H1 (cell line): ENCODE results near the gene MDM4.

ENCODE experiments used
- EZH2 ChIP-seq: fragments of 200-600 bp; sonication (generic); IDR thresholded peaks from 2 replicates; pipeline ENCODE4 v1.7.1; 2012; ENCODE audit warnings: low read depth, mild to moderate bottlenecking, moderate library complexity, low read length, inconsistent platforms; ENCODE audit not compliant: severe bottlenecking
- GABPA ChIP-seq: IDR thresholded peaks from 2 replicates; pipeline ENCODE4 v1.6.1; 2011; ENCODE audit warnings: mild to moderate bottlenecking, low read length, moderate library complexity, borderline replicate concordance; ENCODE audit not compliant: insufficient read depth
- HDAC2 ChIP-seq, 2 experiments: fragments of 300-600 bp in 1 of 2; sonication (generic) in 1 of 2; IDR thresholded peaks; 2 replicates each; pipeline ENCODE4 v1.6.1; 2011 to 2012; ENCODE audit warnings: low read depth in 2 of 2, low read length in 2 of 2, mild to moderate bottlenecking in 2 of 2, moderate library complexity in 2 of 2, borderline replicate concordance in 1 of 2, inconsistent platforms in 1 of 2
- NRF1 ChIP-seq: IDR thresholded peaks from 2 replicates; pipeline ENCODE4 v1.6.1; 2011; ENCODE audit warnings: mild to moderate bottlenecking, low read depth, low read length, improper control_type of control experiment
- POLR2A ChIP-seq, 2 experiments: IDR thresholded peaks; 1 replicate in 1 of 2; 2 replicates in 1 of 2; pipeline ENCODE4 v1.6.1; 2011; ENCODE audit warnings: low read depth in 2 of 2, low read length in 2 of 2, mild to moderate bottlenecking in 2 of 2; ENCODE audit errors: control extremely low read depth in 1 of 2
- POLR2AphosphoS5 ChIP-seq: IDR thresholded peaks from 2 replicates; pipeline ENCODE4 v1.6.1; 2011; ENCODE audit warnings: low read depth, low read length
- RXRA ChIP-seq: IDR thresholded peaks from 2 replicates; pipeline ENCODE4 v1.6.1; 2011; ENCODE audit warnings: low read depth, mild to moderate bottlenecking, low read length, moderate library complexity; ENCODE audit not compliant: insufficient read depth
- SP1 ChIP-seq: IDR thresholded peaks from 2 replicates; pipeline ENCODE4 v1.6.1; 2011; ENCODE audit warnings: low read depth, low read length
- SUZ12 ChIP-seq: fragments of 200-600 bp; sonication (generic); IDR thresholded peaks from 2 replicates; pipeline ENCODE4 v1.6.1; 2012; ENCODE audit warnings: mild to moderate bottlenecking, inconsistent platforms, low read length, moderate library complexity, mixed read lengths
- TAF1 ChIP-seq: IDR thresholded peaks from 2 replicates; pipeline ENCODE4 v1.6.1; 2011; ENCODE audit warnings: mild to moderate bottlenecking, low read depth, low read length
- TF ChIP-seq, protein P1 (sequence below): IDR thresholded peaks from 2 replicates; pipeline ENCODE4 v1.6.1; 2011; ENCODE audit warnings: low read length, improper control_type of control experiment
- TF ChIP-seq, protein P2 (sequence below), 3 experiments: IDR thresholded peaks; 1 replicate in 2 of 3; 2 replicates in 1 of 3; pipeline versions ENCODE4 v1.5.1 to v1.6.1; 2011; ENCODE audit warnings: low read length in 3 of 3, mild to moderate bottlenecking in 3 of 3, inconsistent platforms in 2 of 3, low read depth in 1 of 3, moderate library complexity in 1 of 3; ENCODE audit not compliant: insufficient read depth in 1 of 3; ENCODE audit errors: control extremely low read depth in 1 of 3

DNA sequence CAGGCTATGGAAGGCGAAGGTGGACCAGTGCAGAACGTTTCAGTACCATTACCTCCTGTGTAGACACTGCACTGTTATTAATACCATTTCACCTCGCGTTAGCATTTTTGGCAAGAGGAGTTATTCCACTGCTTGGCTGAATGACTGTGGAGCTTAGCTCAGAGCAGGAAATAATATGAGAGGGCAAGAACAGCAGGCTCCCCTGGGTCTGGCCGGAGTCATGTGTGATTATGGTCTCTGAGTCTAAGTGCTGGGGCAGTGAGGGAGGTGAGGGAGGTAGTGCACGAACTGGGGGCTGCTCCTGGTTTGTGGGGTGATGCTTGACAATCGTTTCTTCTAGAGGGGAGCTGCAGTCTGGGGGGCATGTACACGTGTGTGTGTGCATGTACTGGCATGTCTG is 82.9 kb downstream of the MDM4 start:
- TF ChIP-seq POLR2A (IDR thresholded peaks at IDR 0.05; ENCODE audit: control extremely low read depth in 1 of 2, low read depth in 2 of 2, low read length in 2 of 2) (no peak), HDAC2 (IDR thresholded peaks at IDR 0.05; ENCODE audit: borderline replicate concordance in 1 of 2, low read depth in 2 of 2, low read length in 2 of 2) (no peak), RXRA (no peak), NRF1 (no peak), EZH2 (no peak), SP1 (no peak), GABPA (no peak), TAF1 (no peak), SUZ12 (no peak), POLR2AphosphoS5 (no peak)
- TF ChIP-seq, protein P1, sequence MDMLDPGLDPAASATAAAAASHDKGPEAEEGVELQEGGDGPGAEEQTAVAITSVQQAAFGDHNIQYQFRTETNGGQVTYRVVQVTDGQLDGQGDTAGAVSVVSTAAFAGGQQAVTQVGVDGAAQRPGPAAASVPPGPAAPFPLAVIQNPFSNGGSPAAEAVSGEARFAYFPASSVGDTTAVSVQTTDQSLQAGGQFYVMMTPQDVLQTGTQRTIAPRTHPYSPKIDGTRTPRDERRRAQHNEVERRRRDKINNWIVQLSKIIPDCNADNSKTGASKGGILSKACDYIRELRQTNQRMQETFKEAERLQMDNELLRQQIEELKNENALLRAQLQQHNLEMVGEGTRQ, result no peak
- TF ChIP-seq, protein P2, sequence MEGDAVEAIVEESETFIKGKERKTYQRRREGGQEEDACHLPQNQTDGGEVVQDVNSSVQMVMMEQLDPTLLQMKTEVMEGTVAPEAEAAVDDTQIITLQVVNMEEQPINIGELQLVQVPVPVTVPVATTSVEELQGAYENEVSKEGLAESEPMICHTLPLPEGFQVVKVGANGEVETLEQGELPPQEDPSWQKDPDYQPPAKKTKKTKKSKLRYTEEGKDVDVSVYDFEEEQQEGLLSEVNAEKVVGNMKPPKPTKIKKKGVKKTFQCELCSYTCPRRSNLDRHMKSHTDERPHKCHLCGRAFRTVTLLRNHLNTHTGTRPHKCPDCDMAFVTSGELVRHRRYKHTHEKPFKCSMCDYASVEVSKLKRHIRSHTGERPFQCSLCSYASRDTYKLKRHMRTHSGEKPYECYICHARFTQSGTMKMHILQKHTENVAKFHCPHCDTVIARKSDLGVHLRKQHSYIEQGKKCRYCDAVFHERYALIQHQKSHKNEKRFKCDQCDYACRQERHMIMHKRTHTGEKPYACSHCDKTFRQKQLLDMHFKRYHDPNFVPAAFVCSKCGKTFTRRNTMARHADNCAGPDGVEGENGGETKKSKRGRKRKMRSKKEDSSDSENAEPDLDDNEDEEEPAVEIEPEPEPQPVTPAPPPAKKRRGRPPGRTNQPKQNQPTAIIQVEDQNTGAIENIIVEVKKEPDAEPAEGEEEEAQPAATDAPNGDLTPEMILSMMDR (IDR thresholded peaks at IDR 0.05; ENCODE audit: control extremely low read depth in 1 of 3, insufficient read depth in 1 of 3, low read depth in 1 of 3, low read length in 3 of 3), result no peak
